GM18505 (cell line): ENCODE measurements around the gene LARGE1.

Source experiments
- ATAC-seq: cut with Tn5 transposase; IDR thresholded peaks from one replicate; pipeline ENCODE4 v1.9.1; 2021; ENCODE audit not compliant: unreplicated experiment
- POLR2A ChIP-seq: IDR thresholded peaks from 4 replicates; pipeline ENCODE4 v1.6.1; 2011; ENCODE audit warnings: borderline replicate concordance; ENCODE audit not compliant: insufficient read depth, insufficient read length; ENCODE audit errors: extremely low read depth

LARGE1 gene

GRCh38 chr22:33274214-33275072 is 645.8 kb downstream of the LARGE1 start:
- TF ChIP-seq POLR2A, result no peak
- ATAC-seq, result no peak

- no peak for ATAC-seq
- TF ChIP-seq POLR2A, result no peak
These were observed 647.4 kb downstream of the LARGE1 start for GRCh38 chr22:33272871-33273270.

GRCh38 chr22:33272180-33272579 is 648.1 kb downstream of the LARGE1 start:
- ATAC-seq, result peak; percentile 28
- no peak for TF ChIP-seq POLR2A

- ATAC-seq, result peak; percentile 69
- TF ChIP-seq POLR2A, result no peak
These were observed 648.7 kb downstream of the LARGE1 start for GRCh38 chr22:33271390-33272161.

GRCh38 chr22:33270596-33270995 is 649.7 kb downstream of the LARGE1 start:
- no peak for ATAC-seq
- no peak for TF ChIP-seq POLR2A

- TF ChIP-seq POLR2A, result no peak
- ATAC-seq, result no peak
These were observed 658.6 kb downstream of the LARGE1 start for GRCh38 chr22:33261699-33262098.

GRCh38 chr22:33260498-33260897 is 659.8 kb downstream of the LARGE1 start:
- ATAC-seq, result no peak
- TF ChIP-seq POLR2A, result no peak

- no peak for ATAC-seq
- TF ChIP-seq POLR2A, result no peak
These were observed 664.5 kb downstream of the LARGE1 start for GRCh38 chr22:33255791-33256190.

- TF ChIP-seq POLR2A, result no peak
- ATAC-seq, result no peak
These were observed 671.3 kb downstream of the LARGE1 start for GRCh38 chr22:33248948-33249347.

- no peak for ATAC-seq
- TF ChIP-seq POLR2A, result no peak
These were observed 672.5 kb downstream of the LARGE1 start for GRCh38 chr22:33247758-33248157.

- no peak for TF ChIP-seq POLR2A
- ATAC-seq, result no peak
These were observed 678.2 kb downstream of the LARGE1 start for GRCh38 chr22:33242078-33242477.

- no peak for ATAC-seq
- TF ChIP-seq POLR2A, result no peak
These were observed 679.3 kb downstream of the LARGE1 start for GRCh38 chr22:33240888-33241475.

- no peak for TF ChIP-seq POLR2A
- ATAC-seq, result no peak
These were observed 688.2 kb downstream of the LARGE1 start for GRCh38 chr22:33232071-33232470.
